ENCODE data around the gene PPM1A. TPM values are rescaled to one million over a fixed set of nuclear protein-coding genes. Genes with fewer than 3 reads are reported as not detected.

PPM1A gene
- total RNA-seq, 1 experiment from 2014 or later = 38.9 TPM

- Mint-ChIP-seq H3K9me3 (ENCODE audit: low read depth, unreplicated experiment) (no peaks in the 10 kb centered on the region), H3K4me3 (ENCODE audit: low read depth, unreplicated experiment) (no peak overlapping the region), H3K36me3 (ENCODE audit: insufficient read depth, unreplicated experiment) (no peaks in the 10 kb centered on the region), H3K27ac (ENCODE audit: unreplicated experiment) (no peak overlapping the region), H3K4me1 (ENCODE audit: low read depth, unreplicated experiment) (peaks cover 5% of the 10 kb centered on the region), H3K27me3 (ENCODE audit: unreplicated experiment) (no peaks in the 10 kb centered on the region)
- no TSS peak for BruUV-seq (replicated peaks)
- TF ChIP-seq, protein P1, sequence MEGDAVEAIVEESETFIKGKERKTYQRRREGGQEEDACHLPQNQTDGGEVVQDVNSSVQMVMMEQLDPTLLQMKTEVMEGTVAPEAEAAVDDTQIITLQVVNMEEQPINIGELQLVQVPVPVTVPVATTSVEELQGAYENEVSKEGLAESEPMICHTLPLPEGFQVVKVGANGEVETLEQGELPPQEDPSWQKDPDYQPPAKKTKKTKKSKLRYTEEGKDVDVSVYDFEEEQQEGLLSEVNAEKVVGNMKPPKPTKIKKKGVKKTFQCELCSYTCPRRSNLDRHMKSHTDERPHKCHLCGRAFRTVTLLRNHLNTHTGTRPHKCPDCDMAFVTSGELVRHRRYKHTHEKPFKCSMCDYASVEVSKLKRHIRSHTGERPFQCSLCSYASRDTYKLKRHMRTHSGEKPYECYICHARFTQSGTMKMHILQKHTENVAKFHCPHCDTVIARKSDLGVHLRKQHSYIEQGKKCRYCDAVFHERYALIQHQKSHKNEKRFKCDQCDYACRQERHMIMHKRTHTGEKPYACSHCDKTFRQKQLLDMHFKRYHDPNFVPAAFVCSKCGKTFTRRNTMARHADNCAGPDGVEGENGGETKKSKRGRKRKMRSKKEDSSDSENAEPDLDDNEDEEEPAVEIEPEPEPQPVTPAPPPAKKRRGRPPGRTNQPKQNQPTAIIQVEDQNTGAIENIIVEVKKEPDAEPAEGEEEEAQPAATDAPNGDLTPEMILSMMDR (IDR thresholded peaks at IDR 0.05; ENCODE audit: unreplicated experiment) = no peak
- CTCF ChIA-PET = no interaction called here
- intact Hi-C loops (cut with micrococcal nuclease; ENCODE audit: unreplicated experiment) = no loop called here
- DNase-seq = no peak
These were observed 52.7 kb downstream of the PPM1A start for GRCh38 chr14:60301685-60302084.

GRCh38 chr14:60302663-60303062, 53.6 kb downstream of the PPM1A start:
- no peak overlapping the region for H3K4me3 Mint-ChIP-seq (ENCODE audit: low read depth, unreplicated experiment)
- H3K27ac Mint-ChIP-seq (ENCODE audit: unreplicated experiment) = no peak overlapping the region
- peaks cover 5% of the 10 kb centered on the region for H3K4me1 Mint-ChIP-seq (ENCODE audit: low read depth, unreplicated experiment)
- TF ChIP-seq, protein P1 (IDR thresholded peaks at IDR 0.05; ENCODE audit: unreplicated experiment) = no peak
- CTCF ChIA-PET = no interaction called here
- intact Hi-C loops (cut with micrococcal nuclease; ENCODE audit: unreplicated experiment) = no loop called here
- DNase-seq = no peak
- H3K27me3 Mint-ChIP-seq (ENCODE audit: unreplicated experiment) = no peaks in the 10 kb centered on the region
- no peaks in the 10 kb centered on the region for H3K9me3 Mint-ChIP-seq (ENCODE audit: low read depth, unreplicated experiment)
- BruUV-seq (replicated peaks) = no TSS peak
- no peaks in the 10 kb centered on the region for H3K36me3 Mint-ChIP-seq (ENCODE audit: insufficient read depth, unreplicated experiment)

DNA sequence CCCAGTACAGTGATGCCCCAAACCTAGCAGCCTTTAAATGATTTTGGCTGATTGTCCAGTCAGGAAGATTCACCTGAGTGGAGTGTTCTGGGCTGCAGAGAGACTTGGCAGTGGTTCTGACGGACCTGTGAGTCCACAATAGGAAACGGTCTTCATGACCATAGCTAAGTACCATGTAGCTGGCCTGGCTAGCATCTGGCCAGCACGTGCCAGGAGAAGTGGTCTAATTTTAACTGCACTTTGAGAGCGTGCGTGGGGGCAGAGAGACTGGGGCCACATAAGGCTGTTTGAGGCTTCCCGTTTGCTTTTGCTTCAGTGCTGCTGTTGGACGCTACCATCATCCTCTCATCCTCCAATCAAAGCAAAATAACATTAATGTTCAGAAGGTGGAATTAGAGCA, 54.7 kb downstream of the PPM1A start:
- Mint-ChIP-seq H3K9me3 (ENCODE audit: low read depth, unreplicated experiment) (no peaks in the 10 kb centered on the region), H3K36me3 (ENCODE audit: insufficient read depth, unreplicated experiment) (no peaks in the 10 kb centered on the region), H3K4me3 (ENCODE audit: low read depth, unreplicated experiment) (no peak overlapping the region), H3K27ac (ENCODE audit: unreplicated experiment) (no peak overlapping the region), H3K4me1 (ENCODE audit: low read depth, unreplicated experiment) (peaks cover 5% of the 10 kb centered on the region), H3K27me3 (ENCODE audit: unreplicated experiment) (no peaks in the 10 kb centered on the region)
- no TSS peak for BruUV-seq (replicated peaks)
- TF ChIP-seq, protein P1 (IDR thresholded peaks at IDR 0.05; ENCODE audit: unreplicated experiment) = no peak
- intact Hi-C loops (cut with micrococcal nuclease; ENCODE audit: unreplicated experiment) = no loop called here
- CTCF ChIA-PET = no interaction called here
- no peak for DNase-seq

DNA sequence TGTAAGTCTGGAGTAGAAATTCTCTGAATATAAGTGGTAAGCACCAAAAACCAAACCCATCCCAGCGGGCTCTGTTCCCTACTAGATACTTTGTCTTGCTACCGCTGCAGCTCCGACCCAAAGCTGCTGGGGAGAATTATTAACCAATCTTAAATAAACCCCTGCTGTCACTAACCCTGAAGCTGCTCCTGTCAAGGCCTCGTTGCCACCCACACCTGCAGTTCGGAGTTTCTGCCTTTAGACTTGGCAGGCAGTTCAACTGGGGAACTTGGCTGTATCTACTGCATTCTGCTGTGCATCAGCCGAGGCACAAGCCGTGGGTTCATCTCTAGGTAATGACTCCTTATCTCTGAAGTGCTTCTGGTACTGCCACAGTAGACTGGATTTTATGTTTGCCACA, 55.5 kb downstream of the PPM1A start:
- H3K27me3 Mint-ChIP-seq (ENCODE audit: unreplicated experiment) = no peaks in the 10 kb centered on the region
- CTCF ChIA-PET = interaction anchor here (0.6 kb wide), 1 partner anchor 854 kb away, joined by 13 read pairs; no protein-coding TSS in a partner anchor
- H3K4me3 Mint-ChIP-seq (ENCODE audit: low read depth, unreplicated experiment) = no peak overlapping the region

More for the DNA sequence above, 55.5 kb downstream of the PPM1A start:
- H3K27ac Mint-ChIP-seq (ENCODE audit: unreplicated experiment) = no peak overlapping the region
- H3K36me3 Mint-ChIP-seq (ENCODE audit: insufficient read depth, unreplicated experiment) = no peaks in the 10 kb centered on the region
- TF ChIP-seq, protein P1 (IDR thresholded peaks at IDR 0.05; ENCODE audit: unreplicated experiment) = no peak
- no peaks in the 10 kb centered on the region for H3K9me3 Mint-ChIP-seq (ENCODE audit: low read depth, unreplicated experiment)
- peaks cover 5% of the 10 kb centered on the region for H3K4me1 Mint-ChIP-seq (ENCODE audit: low read depth, unreplicated experiment)
- intact Hi-C loops (cut with micrococcal nuclease; ENCODE audit: unreplicated experiment) = no loop called here
- no TSS peak for BruUV-seq (replicated peaks)
- DNase-seq = no peak
